ENCODE data around the gene NUMA1.
A peak's percentile ranks its signal among the peaks of the same experiment; 100 is the strongest.

The NUMA1 gene, protein sequence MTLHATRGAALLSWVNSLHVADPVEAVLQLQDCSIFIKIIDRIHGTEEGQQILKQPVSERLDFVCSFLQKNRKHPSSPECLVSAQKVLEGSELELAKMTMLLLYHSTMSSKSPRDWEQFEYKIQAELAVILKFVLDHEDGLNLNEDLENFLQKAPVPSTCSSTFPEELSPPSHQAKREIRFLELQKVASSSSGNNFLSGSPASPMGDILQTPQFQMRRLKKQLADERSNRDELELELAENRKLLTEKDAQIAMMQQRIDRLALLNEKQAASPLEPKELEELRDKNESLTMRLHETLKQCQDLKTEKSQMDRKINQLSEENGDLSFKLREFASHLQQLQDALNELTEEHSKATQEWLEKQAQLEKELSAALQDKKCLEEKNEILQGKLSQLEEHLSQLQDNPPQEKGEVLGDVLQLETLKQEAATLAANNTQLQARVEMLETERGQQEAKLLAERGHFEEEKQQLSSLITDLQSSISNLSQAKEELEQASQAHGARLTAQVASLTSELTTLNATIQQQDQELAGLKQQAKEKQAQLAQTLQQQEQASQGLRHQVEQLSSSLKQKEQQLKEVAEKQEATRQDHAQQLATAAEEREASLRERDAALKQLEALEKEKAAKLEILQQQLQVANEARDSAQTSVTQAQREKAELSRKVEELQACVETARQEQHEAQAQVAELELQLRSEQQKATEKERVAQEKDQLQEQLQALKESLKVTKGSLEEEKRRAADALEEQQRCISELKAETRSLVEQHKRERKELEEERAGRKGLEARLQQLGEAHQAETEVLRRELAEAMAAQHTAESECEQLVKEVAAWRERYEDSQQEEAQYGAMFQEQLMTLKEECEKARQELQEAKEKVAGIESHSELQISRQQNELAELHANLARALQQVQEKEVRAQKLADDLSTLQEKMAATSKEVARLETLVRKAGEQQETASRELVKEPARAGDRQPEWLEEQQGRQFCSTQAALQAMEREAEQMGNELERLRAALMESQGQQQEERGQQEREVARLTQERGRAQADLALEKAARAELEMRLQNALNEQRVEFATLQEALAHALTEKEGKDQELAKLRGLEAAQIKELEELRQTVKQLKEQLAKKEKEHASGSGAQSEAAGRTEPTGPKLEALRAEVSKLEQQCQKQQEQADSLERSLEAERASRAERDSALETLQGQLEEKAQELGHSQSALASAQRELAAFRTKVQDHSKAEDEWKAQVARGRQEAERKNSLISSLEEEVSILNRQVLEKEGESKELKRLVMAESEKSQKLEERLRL (N-terminal part only)

DNA sequence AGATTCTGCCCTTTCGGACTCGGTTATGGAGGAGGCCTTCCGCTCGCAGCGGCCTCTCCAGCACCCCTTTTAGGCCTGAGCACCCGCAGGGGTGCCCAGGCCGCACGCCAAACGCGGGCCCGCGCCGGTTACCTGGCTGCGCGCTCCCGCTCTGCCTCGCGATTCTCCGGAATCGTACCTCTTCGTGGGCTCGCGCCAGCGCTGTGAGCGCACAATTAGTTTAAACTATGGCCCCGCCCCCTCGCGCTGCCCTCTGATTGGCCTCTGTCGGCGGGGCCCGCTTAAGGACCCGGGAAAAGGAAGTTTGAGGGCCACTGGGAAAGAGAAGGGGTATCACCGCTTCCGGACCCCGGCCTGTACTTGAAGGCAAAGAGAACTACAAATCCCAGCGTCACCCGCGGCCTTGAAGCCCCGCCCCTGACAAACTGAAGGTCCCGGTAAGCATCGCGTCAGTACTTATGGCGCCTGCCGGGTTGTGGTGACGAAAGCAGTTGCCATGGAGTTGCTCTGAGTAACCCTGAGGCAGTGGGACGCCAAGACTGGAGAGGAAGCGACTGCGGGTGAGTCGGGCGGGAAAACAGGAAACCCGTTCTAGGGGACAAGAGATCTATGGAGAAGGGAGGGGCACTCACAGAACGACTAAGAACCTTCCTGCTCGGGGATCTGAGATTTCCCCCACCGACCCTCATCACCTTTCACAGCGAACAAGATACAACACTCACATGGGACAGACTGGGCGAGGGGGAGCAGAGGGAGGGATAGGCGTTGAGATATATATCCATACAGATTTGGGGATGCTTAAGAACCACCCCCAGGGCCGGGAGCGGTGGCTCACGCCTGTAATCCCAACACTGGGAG is at the start of gene NUMA1, which contains the start of gene LRRC51:
Gene NUMA1 (minus strand): TSS at position 217 of the 858 bp plus-strand sequence. CDS start 44,599 bp downstream, outside the sequence.
Gene LRRC51 (plus strand): TSS at position 525 of the 858 bp plus-strand sequence. CDS start 8,234 bp downstream, outside the sequence.
- peak; percentile 100 for DNase-seq

DNA sequence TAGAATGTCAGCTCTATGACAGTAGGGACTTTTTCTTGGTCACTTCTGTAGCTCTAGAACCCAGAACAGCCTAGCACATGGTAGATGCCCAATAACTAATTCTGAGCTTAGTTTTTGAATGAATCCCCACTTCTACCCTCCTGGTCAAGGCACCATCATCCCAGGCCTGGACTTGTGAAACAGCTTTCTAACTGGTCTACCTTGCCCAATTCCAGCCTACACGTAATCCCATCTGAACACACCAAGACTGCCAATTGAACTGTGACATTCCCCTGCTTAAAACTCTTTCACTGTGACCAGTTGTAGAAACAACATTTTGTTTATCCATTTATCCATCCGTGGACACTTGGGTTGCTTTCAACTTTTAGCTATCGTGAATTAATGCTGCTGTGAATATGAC is 49.0 kb upstream of the NUMA1 start:
- no peak for DNase-seq

DNA sequence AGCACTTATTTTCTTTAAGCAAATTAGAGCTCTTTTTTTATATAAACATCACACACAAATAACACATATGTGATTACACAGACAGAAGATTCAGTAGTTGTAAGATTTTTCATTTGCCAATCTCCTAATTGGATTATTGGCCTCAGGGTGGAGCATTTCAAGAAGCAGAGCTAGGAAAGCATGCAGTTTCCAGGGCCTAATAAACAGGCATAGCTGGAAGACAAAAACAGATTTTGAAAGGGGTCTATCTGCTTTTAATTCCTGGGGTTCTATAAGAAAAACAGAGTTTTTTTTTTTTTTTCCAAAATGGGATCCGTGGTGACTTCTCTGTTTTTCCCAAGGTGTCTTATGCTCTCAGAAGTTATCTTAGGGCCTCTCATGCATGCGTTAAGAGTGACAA is 47.6 kb upstream of the NUMA1 start:
- no peak for DNase-seq

DNA sequence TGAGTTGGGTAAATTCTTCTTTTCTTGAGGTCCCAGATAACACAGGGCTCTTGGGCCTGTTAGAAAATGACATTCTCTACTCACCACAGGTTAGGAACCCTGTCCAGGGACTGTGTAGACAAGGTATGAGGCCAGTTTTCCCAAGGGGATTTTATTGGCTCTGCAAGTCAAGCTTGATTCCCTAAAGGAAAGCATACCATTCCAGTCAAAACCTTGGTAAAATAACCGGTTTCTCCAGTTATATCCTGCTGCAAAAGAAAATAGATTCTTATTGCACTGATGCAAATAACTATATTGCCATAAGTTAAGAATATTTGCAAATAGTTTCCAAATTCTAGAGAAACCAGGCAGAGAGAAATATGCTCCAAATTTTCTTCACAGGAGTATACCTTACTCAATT is 45.6 kb upstream of the NUMA1 start:
- DNase-seq, result no peak

DNA sequence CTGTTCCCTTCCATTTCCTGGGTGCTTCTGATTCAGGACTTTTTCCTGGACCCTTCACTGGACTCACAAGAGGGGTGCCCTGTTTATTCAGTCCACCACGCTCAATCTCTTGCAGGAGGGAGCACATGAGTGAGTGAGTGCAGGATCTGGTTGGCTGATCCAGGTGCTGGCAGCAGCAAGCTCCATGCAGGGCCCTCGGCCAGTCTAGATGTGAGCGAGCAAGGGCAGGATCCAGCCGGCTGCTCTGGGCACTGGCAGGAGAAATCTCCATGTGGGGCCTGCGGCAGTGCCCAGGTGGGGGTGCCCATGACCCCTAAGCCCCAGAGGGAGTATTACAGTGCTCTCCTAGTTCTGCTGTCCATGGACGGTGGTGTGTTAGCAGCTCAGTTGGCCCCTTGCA is 43.7 kb upstream of the NUMA1 start:
- no peak for DNase-seq

DNA sequence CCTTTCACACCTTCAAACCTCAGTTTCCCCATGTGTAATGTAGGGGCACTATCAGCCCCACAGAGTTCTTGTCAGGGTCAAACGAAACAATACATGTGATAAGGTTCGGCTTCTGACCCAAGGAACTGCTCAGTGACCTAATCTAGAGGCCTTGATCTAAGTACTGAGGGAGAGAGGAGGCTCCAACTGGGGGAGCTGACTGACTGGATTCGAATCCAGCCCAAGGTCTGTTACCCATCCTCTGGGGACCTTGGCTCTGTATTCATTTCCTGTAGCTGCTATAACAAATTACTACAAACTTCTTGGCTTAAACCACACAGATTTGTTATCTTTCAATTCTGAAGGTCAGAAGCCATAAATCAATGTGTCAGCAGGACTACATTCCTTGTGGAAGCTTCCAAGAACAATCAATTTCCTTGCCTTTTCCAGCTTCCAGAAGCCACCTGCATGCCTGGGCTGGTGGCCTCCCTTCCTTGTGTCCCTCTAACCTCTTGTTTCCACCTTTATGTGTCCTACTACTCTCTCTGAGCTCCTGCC is 42.8 kb upstream of the NUMA1 start:
- DNase-seq, result no peak

DNA sequence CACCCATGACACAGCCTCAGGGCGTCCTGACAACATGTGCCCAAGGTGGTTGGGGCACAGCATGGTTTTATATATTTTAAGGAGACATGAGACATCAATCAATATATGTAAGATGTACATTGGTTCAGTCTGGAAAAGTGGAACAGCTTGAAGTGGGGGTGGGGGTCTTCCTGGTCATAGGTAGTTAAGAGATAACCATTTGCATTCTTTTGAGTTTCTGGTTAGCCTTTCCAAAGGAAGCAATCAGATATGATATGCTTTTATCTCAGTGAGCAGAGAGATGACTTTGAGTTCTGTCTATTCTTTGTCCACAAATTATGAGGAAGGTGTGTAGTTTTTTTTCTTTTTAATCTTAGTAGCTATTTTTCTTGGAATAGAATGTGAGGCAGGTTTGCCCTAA is 42.3 kb upstream of the NUMA1 start:
- no peak for DNase-seq

DNA sequence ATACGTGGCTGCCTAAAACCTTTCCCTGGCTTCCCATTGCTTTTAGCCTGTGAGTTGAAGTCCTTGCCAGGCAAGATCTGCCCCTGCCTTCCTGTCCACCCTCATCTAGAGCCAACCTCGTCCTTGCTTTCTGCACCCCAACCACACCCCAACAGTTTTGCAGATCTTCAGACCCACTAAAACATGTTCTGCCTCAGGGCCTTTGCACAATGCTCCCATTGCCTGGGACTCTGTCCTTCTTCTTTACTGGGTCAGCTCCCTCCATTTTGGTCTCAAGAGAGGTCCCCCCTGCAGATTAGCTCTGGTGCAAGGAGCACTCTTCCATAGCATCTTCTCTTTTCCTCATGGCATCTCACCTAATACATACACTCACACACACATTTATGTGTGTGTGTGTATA is 40.6 kb upstream of the NUMA1 start:
- no peak for DNase-seq

DNA sequence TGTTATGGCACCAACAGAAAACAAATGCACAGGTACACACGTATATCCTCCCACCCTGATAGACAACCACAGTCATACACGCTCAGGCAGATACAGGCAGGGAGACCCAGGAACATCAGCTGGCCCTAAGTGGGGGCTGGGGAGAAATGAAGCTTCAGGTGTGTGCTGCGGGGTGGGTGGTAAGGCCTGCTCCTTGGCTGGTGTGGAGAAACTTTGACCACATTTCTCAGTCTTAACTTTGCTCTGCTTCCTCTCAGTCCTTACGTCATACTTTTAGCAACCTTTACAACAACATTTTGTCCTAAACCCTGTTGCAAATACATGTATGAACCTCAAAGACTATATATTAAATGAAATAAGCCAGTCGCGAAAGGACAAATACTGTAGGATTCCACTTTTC is 38.9 kb upstream of the NUMA1 start:
- peak; percentile 43 for DNase-seq

DNA sequence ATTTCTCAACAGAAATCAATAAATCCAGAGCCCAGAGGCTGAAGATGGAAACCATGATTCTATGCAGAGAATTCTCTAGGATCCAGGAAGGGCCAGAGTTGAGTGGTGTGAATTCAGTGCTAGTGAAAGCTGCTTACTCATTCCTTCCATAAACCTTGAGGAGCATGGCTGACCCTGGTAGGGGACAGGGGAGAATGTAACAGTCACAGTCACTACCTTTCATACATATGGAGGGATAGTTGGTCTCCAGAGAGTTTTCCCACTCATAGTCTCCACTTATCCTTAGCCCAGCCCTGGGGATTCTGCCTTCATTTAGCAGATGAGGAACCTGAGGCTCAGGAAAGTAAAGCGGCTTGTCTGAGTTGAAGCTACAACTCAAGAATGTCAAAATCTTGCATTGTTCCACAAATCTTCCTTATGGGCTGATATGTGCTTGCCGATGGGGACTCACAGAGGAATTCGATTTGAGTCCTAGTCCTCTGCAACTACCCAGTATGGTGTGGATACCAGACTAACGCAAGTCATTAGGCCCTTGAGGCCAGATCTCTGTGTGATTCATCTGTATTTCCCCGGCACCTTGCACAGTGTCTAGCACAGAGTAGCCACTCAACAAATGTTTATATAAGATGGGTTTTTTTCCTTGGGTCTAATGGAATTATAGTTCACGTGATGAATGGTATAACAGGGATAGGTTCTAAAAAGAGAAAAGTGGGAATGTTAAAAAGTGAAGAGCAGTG is 35.8 kb upstream of the NUMA1 start:
- DNase-seq, result no peak

DNA sequence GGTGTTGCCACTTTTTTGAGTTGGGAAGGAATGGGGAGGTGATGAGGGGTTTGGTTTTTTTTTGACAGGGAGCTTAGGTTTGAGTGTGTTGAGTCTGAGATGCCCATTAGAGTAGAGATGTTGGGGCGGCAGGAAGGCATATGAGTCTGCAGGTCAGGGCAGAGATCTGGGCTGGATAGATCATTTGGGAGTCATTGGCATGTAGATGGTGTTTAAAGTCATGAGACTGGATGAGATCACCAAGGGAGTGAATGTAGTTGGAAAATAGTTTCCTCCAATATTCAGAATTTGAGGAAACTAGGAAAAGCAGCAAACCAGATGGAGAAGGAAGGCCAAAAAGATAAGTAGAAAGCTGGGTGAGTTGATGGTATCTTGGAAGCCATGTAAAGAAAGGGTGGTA is 34.2 kb upstream of the NUMA1 start:
- DNase-seq, result no peak

DNA sequence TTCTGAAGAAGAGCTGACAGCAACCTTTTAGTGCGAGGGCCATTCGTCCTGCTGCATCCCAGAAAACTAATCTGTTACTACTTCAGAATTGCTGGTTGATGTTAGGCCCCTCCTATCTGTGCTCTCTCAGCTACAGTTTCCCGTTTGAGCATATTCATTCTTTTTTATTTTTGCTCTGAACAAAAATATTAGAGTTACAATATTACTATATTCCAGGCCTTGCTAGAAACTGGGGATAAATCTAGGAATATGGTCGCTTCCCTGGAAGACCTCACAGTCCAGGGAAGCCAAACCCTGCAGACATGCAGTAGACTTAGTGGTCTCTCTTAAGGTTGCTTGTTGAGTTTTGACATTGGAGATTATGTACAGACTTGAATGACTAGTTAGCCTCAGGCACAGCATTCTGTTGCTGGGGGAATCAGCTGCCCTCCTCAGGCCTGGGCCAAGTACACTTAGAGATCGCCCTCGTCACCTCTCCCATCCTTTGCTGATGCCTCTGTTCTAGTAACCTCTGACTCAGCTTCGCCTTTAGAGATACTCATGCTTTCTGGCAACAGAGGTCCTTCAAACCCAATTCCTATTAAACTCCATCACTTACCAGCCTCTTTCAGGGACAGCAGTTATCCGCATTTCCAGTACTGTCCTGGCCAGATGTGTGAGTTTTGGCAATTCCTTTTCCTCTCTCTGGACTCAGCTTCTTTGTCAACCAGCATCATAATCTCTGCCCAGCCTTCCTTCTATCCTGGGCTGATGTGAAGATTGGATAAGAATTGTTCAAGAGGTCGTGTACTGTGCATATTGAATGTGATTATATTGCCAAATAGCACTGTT is 32.9 kb upstream of the NUMA1 start:
- no peak for DNase-seq

DNA sequence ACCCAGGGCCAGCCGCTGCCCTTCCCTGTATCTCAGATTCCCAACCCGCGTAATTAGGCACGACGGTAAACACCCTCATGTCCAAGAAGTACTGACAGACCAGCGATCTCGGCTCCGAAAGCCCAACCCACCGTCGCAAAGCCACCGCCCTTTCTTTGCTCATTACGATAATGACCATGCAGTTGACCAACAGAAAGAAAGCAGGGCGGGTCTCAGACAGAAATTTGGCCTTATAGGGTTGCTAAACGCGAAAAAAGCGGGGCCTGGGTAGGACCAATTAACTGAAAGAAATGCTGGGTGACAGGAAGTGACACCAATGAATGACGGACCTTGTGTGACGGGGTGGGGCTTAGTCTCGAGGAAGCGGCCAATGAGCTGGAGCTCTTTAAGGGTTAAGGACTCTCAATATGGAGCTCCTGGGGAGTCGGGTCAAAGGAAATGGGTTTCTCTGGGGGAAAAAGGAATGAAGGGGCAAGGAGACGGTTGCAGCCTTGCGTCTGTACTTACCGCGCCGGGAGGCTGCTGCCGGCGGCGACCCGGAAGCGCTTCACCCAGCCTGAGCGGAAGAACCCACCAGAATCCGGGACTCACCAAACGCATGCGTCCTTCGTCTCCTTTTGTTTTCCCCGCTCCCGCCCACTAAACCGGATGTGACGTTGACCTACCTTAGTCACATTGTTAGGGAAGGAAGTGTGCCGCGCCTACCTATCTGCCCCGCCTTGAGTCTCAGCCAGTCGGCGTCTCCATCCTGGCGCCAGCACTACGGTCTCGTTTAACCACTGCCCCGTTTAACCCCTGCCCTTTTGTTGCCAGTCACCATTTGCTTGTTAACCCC is 32.0 kb upstream of the NUMA1 start, which contains the start of gene ANAPC15:
Gene ANAPC15 (minus strand): TSS at position 553 of the 835 bp plus-strand sequence. CDS start 1,419 bp downstream, outside the sequence.
- peak; percentile 100 for DNase-seq

DNA sequence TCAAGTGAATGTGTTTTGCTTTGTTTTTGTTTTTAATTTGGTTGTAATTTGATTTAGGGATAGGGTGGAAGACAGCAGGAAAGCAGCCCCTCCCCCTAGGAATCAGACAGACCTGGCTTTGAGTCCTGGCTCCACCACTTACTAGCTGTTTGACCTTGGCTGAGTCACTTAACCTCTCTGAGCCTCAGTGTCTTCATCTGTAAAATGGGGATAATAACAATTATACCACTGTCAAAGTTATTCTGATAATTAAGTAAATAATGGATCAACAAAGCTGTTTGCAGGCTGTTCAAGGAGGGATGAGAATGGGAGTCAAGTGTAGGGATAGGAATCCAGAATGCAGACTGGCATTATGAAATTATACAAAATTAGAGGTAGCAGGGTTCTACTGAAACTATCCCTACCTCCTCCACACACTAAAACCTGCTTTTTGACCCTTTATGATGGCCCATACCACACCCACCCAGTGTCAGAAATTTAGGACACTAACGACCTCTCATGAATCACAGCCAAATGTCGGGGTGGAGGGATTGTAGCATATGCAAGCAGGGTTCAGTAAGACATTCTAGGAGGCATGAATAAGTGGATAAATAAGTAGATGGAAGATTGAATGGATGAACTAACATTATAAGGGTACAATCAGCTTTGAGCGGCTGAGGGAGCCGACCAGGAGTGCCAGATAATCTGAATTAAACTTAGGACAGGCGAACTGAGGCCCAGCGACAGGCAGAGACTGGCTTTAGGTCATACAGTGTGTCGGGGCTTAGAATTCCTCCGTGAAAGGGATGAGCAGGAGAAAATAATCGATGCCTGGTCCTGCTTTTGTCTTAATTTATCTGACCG is 31.2 kb upstream of the NUMA1 start:
- DNase-seq, result no peak

DNA sequence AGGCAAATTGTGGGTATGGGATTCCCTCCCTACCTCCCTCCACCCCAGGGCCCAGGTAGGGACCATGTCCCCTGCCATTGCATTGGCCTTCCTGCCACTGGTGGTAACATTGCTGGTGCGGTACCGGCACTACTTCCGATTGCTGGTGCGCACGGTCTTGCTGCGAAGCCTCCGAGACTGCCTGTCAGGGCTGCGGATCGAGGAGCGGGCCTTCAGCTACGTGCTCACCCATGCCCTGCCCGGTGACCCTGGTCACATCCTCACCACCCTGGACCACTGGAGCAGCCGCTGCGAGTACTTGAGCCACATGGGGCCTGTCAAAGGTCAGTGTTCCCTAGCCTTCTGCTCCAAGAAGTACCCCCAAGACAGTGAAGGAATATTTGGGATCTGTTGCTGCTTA is 25.5 kb upstream of the NUMA1 start, which contains the start of gene TOMT:
Gene TOMT (plus strand): TSS at position 37 of the 400 bp plus-strand sequence. CDS start 28 bp downstream, at position 65.
- DNase-seq, result no peak

DNA sequence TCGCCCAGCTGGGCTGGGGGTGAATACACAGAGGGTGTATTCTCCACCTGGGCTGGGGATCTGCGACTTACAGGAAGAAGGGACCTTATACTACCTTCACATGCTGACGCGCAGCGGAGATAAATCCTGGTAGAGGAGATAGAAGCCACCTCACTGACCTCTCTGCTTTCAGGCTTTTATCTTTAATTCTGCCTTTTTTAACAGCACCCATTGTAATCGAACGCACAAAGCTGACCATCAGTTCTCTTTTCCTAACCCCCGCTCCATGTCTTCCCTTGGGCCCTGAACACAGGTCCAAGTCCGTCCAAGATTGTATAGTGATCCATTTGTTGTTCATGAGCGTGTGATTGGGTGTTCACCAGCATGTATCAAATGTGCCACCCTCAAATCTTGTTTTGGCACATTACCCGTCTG is 23.4 kb upstream of the NUMA1 start:
- no peak for DNase-seq

DNA sequence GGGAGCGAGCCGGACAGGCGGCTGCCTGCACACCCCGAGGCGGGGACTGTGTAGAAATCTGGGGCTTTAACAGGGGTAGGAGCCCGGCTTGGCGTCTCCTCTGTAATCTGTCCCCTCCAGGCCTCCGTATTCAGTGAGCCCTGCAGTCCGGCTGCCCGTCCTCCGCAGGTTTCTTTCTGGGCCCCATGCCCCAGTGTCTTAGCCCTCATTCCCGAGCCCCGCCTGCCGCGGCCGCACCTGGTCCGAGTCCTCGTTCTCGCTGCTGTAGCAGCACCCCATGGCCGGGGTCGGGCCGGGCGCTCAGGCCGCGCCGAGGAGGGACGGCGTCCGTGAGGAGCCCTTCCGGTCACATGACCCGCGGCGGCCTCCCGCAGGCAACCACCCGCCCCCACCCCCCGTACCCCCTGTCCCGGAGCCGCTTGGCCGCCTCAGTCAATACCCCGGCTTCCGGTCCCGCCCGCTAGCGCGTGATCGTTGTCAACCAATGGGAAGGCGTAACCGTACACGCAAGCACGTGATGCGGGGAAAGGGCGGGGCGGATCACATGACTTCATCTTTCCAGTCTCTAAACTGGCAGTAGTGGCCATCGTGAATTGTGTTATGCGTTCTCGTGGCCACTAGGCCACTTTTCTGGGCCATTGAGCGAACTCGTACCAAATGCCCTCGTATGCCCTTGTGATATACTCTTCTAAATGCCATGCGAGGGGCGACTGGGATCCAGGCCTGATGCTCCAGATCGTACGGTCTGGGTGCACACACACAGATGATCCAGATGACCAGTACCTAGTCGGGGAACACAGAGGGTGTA is 22.8 kb upstream of the NUMA1 start, which contains the start of gene LAMTOR1:
Gene LAMTOR1 (minus strand): TSS at position 352 of the 808 bp plus-strand sequence. CDS start 73 bp downstream, at position 279.
- peak; percentile 100 for DNase-seq
